Endothelial cell of umbilical vein (primary cell): ENCODE data around the gene SPEM2. TPM values are rescaled to one million over a fixed set of nuclear protein-coding genes. Genes with fewer than 3 reads are reported as not detected.

Experiments
- BruUV-seq: library from RNA; stranded (reverse); fragments of 400-500 nt; replicated peaks from 2 replicates; lab custom pipeline; 2021; lab: Mats Ljungman, UMichigan
- CTCF ChIA-PET: fragments of 300-600, 350-600 bp; sonication (Branson Sonifier 250); formaldehyde crosslinking; loops from one replicate; lab custom pipeline; 2021; ENCODE audit warnings: antibody characterized with exemption, inconsistent platforms; lab: Charles Lee
- POLR2A ChIA-PET: fragments of 300-600, 350-600 bp; sonication (Branson Sonifier 250); formaldehyde crosslinking; loops from one replicate; lab custom pipeline; 2021; ENCODE audit warnings: antibody characterized with exemption, inconsistent platforms; lab: Charles Lee
- DNase-seq: peaks from one replicate; pipeline ENCODE4 v3.0.0-alpha.2; 2011; ENCODE audit warnings: low read depth, low spot score
- FAIRE-seq: peaks from 2 replicates; lab custom pipeline; 2011; peaks lifted over from hg19 to GRCh38; lab: Jason Lieb, UNC
- H2AFZ ChIP-seq: 2 replicates; pipeline ENCODE4 v1.6.0; 2012; ENCODE audit warnings: low read depth, low read length, control low read depth, inconsistent platforms
- H3K27ac ChIP-seq: 2 replicates; pipeline ENCODE4 v1.5.1; 2011; ENCODE audit warnings: low read depth, mild to moderate bottlenecking, control low read depth, low read length, moderate library complexity; ENCODE audit not compliant: insufficient read depth
- H3K27me3 ChIP-seq, 2 experiments: 2 replicates each; pipeline versions ENCODE4 v1.6.0 to v1.6.1; 2011; ENCODE audit warnings: low read length in 2 of 2, mixed read lengths in 1 of 2; ENCODE audit not compliant: control insufficient read depth in 2 of 2, insufficient read depth in 2 of 2
- H3K36me3 ChIP-seq, 2 experiments: 2 replicates in 1 of 2; 3 replicates in 1 of 2; pipeline ENCODE4 v1.5.1; 2011; ENCODE audit warnings: low read length in 2 of 2, mild to moderate bottlenecking in 1 of 2, moderate library complexity in 1 of 2; ENCODE audit not compliant: control insufficient read depth in 2 of 2, insufficient read depth in 2 of 2; ENCODE audit errors: extremely low read depth in 1 of 2
- H3K4me1 ChIP-seq: 3 replicates; pipeline ENCODE4 v1.5.1; 2011; ENCODE audit warnings: mild to moderate bottlenecking, low read length; ENCODE audit not compliant: control insufficient read depth, insufficient read depth; ENCODE audit errors: extremely low read depth
- H3K4me2 ChIP-seq: 2 replicates; pipeline ENCODE4 v1.6.1; 2011; ENCODE audit warnings: low read length, control low read depth, mixed read lengths; ENCODE audit not compliant: insufficient read depth
- H3K4me3 ChIP-seq, 3 experiments: fragments of 200-600 bp in 1 of 3; sonication (generic), shearing (Covaris generic) in 1 of 3; replicated peaks in 1 of 3; 2 replicates each; pipeline ENCODE4 v1.5.1; 2011 to 2016; ENCODE audit warnings: control low read depth in 3 of 3, low read length in 3 of 3, mild to moderate bottlenecking in 2 of 3, inconsistent platforms in 1 of 3, low read depth in 1 of 3, moderate library complexity in 1 of 3; ENCODE audit not compliant: insufficient read depth in 1 of 3
- H3K79me2 ChIP-seq: 2 replicates; pipeline ENCODE4 v1.6.0; 2012; ENCODE audit warnings: low read length, inconsistent platforms; ENCODE audit not compliant: control insufficient read depth, insufficient read depth
- H3K9ac ChIP-seq: replicated peaks from 2 replicates; pipeline ENCODE3; 2011; ENCODE audit warnings: low read length, control low read depth; ENCODE audit not compliant: insufficient read depth; ENCODE audit errors: extremely low read depth
- H3K9me1 ChIP-seq: replicated peaks from 3 replicates; pipeline ENCODE4 v1.6.0; 2011; ENCODE audit warnings: mild to moderate bottlenecking, low read length; ENCODE audit not compliant: control insufficient read depth, insufficient read depth; ENCODE audit errors: extremely low read depth
- H3K9me3 ChIP-seq: replicated peaks from 2 replicates; pipeline ENCODE4 v1.5.1; 2012; ENCODE audit warnings: low read length, inconsistent platforms; ENCODE audit not compliant: control insufficient read depth, insufficient read depth
- H4K20me1 ChIP-seq: replicated peaks from 2 replicates; pipeline ENCODE3; 2011; ENCODE audit warnings: mild to moderate bottlenecking, low read length; ENCODE audit not compliant: control insufficient read depth, insufficient read depth; ENCODE audit errors: extremely low read depth
- CTCF ChIP-seq, 2 donors: IDR thresholded peaks; 1 replicate in 1 of 2; 2 replicates in 1 of 2; pipeline ENCODE4 v1.5.1; 2011; ENCODE audit warnings: low read length in 2 of 2, mild to moderate bottlenecking in 2 of 2, moderate library complexity in 2 of 2, control low read depth in 1 of 2, inconsistent platforms in 1 of 2, low read depth in 1 of 2; ENCODE audit not compliant: insufficient read depth in 1 of 2; ENCODE audit errors: extremely low read depth in 1 of 2
- EZH2 ChIP-seq: IDR thresholded peaks from 2 replicates; pipeline ENCODE4 v1.6.1; 2012; ENCODE audit warnings: borderline replicate concordance, low read depth, mild to moderate bottlenecking, moderate library complexity, low read length, inconsistent platforms; ENCODE audit not compliant: severe bottlenecking
- FOS ChIP-seq: IDR thresholded peaks from 2 replicates; pipeline ENCODE4 v1.6.1; 2011; ENCODE audit warnings: mild to moderate bottlenecking, low read length, moderate library complexity, borderline replicate concordance; ENCODE audit not compliant: insufficient read depth
- GATA2 ChIP-seq: IDR thresholded peaks from 2 replicates; pipeline ENCODE4 v1.7.0; 2011; ENCODE audit warnings: low read depth, mild to moderate bottlenecking, moderate library complexity, mixed read lengths, low read length; ENCODE audit not compliant: insufficient read length, insufficient read depth
- JUN ChIP-seq: IDR thresholded peaks from 2 replicates; pipeline ENCODE4 v1.6.1; 2011; ENCODE audit warnings: borderline replicate concordance, low read depth; ENCODE audit not compliant: insufficient read length, insufficient read depth
- MAX ChIP-seq: IDR thresholded peaks from 2 replicates; pipeline ENCODE4 v1.6.1; 2011; ENCODE audit not compliant: insufficient read depth, insufficient read length
- MYC ChIP-seq: IDR thresholded peaks from one replicate; pipeline ENCODE4 v1.6.1; 2011; ENCODE audit warnings: mild to moderate bottlenecking, low read depth, low read length
- POLR2A ChIP-seq: IDR thresholded peaks from 2 replicates; pipeline ENCODE4 v1.6.1; 2012; ENCODE audit warnings: low read depth, mild to moderate bottlenecking, control low read depth, low read length
- POLR2AphosphoS5 ChIP-seq: IDR thresholded peaks from 2 replicates; pipeline ENCODE4 v1.6.1; 2012; ENCODE audit warnings: low read depth, mild to moderate bottlenecking, control low read depth, low read length, moderate library complexity; ENCODE audit not compliant: insufficient read depth
- dilution Hi-C: fragments of 300-500 bp; cut with MboI; formaldehyde crosslinking; loops from one replicate; pipeline ENCODE4 v1.15.0; 2019; ENCODE audit warnings: low sequenced_read_pairs; ENCODE audit not compliant: extremely low pct_ligation_motif_present
- intact Hi-C: fragments of 100-400 bp; cut with micrococcal nuclease; formaldehyde crosslinking; loops from one replicate; pipeline ENCODE4 v1.10.0; 2022
- polyA plus RNA-seq, 4 experiments: library from polyadenylated mRNA; depleted of rRNA in 3 of 4; stranded (reverse) in 3 of 4; unstranded in 1 of 4; fragments of >200 nt; gene quantifications; 2 replicates each; pipeline versions ENCODE4 v1.2.1 to v1.2.3, GENCODE V29; 2011 to 2012; ENCODE audit warnings: missing spikeins in 1 of 4
- total RNA-seq: library from RNA; stranded (reverse); gene quantifications from 2 replicates; pipeline ENCODE4 v1.2.3, GENCODE V29; 2021

The SPEM2 gene
- total and polyA plus RNA-seq, 2 donors (not counting 3 experiments of a cell fraction or from before 2014, with no cell fraction given), result not detected

- no TSS peak for BruUV-seq
- peaks cover 2% of the 10 kb centered on the region for H3K79me2 ChIP-seq
Observed at GRCh38 chr17:7408252-7408727, 17.1 kb upstream of the SPEM2 start.

More at GRCh38 chr17:7408252-7408727, 17.1 kb upstream of the SPEM2 start:
- Histone ChIP-seq H3K27me3 (no peaks in the 10 kb centered on the region), H3K4me3 (no peak overlapping the region), H3K9me3 (no peaks in the 10 kb centered on the region), H2AFZ (no peak overlapping the region), H3K9me1 (no peaks in the 10 kb centered on the region), H3K4me2 (no peak overlapping the region), H3K36me3 (peaks cover 0 to 15% of the 10 kb centered on the region in 2 experiments), H4K20me1 (no peaks in the 10 kb centered on the region), H3K9ac (no peak overlapping the region), H3K27ac (no peak overlapping the region), H3K4me1 (peaks cover 4% of the 10 kb centered on the region)
- dilution Hi-C loops (no loop called here), intact Hi-C loops (no loop called here)
- ChIA-PET POLR2A (no interaction called here), CTCF (interaction anchor here (1.1 kb wide), 1 partner anchor 28 kb away, joined by 4 read pairs; no protein-coding TSS in a partner anchor)
- DNase-seq, result no peak
- TF ChIP-seq MAX (no peak), GATA2 (no peak), POLR2A (no peak), MYC (no peak), POLR2AphosphoS5 (no peak), EZH2 (no peak), CTCF (IDR thresholded peaks at IDR 0.05; ENCODE audit: extremely low read depth in 1 of 2, insufficient read depth in 1 of 2, low read depth in 1 of 2, low read length in 2 of 2) (no peak), JUN (no peak), FOS (no peak)
- no peak for FAIRE-seq
